ENCODE measurements around the gene KCNIP3.

Gene KCNIP3

DNA sequence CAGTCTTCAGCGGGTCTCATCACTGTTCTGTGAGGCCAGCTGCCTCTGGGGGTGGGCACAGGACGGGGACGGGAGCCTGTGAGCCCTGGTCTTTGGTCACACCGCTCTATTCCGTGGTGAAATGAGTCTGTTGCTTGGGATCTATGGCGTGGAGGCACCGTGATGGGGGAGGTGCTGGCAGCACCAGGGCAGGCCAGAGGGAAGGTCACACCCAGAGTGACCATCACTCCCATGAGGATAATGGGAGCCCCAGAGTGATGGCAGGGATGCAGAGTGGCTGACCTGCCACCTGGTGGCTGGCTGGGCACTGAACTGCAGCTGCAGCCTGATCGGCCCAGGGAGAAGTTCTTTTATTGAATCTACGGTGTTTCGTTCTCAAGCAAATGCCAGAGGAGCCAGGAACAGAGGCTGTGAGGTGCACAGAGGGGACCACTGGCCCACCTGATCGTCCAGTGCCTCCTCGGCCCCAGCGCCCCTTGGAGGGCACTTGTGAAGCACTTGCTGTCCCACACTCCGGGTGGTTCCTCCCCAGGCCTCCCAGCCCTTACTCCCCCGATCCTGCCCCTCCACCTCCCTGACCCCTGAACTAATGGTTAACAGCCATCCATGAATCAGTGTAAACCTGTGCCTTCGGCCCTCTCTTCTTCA, 17.9 kb downstream of the KCNIP3 start:
- no peak for DNase-seq

DNA sequence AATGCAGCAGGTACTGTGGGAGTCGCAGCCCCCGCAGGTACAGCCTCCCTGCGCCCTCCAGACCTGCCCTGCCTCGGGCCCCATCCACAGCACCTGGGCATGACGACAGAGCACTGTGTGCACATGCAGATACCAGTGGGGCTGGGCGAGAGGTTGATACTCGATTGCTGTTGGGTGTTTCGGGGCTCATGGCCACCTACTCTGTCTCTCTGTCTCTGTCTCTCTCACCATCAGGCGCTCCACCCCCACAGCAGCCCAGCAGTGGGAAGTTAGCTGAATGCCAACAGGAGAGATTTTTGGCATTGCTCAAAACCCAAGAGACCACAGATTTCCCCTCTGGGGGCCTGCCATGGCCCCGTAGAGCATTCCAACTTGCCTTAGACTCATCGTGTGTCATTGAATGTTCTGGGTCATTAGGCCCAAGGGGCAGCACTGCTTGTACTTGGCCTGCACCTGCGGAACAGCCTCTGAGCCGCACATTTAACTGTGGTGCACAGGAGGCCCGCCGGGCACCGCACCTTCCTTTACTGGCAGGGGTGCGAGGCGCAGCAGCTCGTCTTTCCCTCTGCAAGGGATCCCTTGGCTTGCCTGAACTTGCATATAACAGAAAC, 18.8 kb downstream of the KCNIP3 start:
- DNase-seq, result no peak

- no peak for DNase-seq
These were observed 19.4 kb downstream of the KCNIP3 start for GRCh38 chr2:95316466-95317122.

- DNase-seq, result no peak
These were observed 20.0 kb downstream of the KCNIP3 start for GRCh38 chr2:95317123-95317500.

DNA sequence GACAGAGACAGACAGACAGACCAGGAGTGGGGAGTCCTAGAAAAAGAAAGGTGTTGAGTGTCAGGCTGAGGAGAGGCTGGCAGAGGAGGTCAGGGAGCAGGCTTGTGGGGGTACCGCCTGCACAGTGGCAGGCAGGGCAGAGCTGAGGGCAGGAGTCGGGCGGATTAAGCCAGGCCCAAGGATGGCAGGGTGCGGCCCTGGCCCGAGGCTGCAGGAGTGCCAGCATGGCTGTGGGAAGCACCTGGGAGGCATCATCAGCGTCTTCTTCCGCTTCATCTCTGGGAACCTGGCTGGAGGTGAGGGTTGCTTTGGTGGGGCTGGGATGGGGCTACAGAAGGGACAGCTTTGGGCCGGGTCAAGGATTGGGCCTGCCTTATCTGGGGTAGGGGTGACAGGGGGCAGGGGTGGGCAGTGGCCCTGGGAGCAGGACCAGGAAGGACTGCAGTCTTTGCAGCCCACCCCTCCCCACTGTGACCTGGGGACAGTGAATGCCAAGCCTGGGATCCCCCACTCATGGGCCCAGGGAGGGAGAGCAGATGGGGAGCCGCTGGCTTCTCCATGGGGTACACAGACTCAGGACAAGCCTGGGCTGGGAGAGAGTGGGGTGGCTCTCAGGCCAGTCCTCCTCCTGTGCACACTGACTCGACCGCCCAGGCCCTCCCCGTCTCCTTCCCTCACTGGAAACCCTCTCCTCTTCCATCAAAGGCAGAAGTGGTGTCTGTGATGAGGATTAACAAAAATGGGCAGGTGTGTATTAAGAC, 20.7 kb downstream of the KCNIP3 start:
- DNase-seq, result no peak

- no peak for DNase-seq
These were observed 21.5 kb downstream of the KCNIP3 start for GRCh38 chr2:95318431-95319220.

DNA sequence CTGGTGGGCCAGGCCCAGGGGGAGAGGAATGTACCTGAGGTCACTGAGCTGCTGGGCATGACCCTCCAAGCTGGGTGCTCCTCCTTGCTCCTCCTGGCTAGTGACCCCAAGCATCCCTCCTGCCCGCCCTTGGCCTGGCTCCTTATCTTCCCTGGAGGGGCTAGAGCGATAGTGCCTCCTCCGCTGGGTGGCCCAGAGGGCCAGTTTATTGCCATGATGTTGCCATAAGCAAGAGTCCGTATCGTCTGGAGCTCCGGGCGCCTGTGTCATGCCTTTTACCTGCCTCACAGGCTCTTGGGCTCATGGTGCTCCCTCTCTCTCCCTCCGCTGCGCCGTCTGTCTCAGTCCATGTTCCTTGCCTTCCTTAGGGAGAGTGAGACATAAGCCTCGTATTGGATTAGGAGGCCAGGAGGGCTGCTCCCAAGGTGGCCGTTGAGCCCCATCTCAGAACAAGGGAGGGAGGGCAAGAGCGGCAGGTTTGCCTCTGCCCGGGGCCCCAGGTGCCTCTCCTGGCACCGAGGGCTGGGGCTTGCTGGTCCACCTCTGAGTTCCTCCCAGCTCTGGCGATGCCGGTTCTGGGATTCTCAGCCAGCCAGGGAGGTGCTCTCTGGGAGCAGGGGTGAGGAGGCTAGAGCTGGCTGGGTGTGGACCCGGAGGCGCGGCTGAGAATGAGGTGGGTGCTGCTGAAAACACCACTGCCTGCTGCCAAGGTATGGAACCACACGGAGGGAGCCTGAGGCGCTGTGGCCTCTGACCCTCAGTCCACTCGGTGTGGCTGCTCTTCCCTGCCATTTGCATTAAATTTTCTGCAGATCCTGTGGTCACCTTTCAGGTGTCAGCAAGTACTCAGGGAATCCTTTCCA, 22.6 kb downstream of the KCNIP3 start:
- DNase-seq, result no peak

- no peak for DNase-seq
These were observed 23.2 kb downstream of the KCNIP3 start for GRCh38 chr2:95320344-95320712.

DNA sequence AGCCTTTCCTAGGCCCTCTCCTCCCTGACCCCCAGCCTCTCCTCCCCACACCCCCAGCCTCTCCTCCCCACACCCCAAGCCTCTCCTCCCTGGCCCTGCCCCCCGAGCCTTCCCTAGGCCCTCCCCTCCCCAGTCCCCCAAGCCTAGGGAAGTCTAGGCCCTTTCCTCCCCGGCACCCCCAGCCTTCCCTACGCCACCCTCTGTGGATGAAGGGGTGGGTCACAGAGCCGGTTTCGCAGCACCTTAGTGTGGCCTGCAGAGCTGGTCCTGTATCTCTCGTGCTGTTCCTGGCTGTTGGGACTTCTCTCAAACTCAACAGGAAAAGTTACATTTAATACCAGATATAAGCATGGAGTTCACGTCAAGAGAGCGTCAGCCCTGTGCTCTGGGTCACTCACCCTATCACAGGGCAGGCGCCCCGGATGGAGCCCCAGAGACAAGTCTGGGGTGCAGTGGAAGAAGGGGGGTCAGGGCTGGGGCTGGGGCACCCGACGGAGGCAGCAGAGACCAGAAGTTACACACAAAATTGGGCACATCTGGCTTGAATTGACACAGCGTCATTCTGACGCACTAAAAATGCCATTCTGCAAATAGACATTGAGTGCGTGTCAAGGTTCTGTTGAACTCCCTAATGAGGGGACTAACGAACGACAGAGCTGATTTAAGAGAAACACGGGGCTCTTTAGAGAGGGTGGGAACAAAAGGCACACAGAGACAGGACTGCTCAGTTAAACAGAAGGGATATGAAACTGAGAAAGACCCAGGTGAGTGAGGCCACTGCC, 24.0 kb downstream of the KCNIP3 start:
- no peak for DNase-seq

DNA sequence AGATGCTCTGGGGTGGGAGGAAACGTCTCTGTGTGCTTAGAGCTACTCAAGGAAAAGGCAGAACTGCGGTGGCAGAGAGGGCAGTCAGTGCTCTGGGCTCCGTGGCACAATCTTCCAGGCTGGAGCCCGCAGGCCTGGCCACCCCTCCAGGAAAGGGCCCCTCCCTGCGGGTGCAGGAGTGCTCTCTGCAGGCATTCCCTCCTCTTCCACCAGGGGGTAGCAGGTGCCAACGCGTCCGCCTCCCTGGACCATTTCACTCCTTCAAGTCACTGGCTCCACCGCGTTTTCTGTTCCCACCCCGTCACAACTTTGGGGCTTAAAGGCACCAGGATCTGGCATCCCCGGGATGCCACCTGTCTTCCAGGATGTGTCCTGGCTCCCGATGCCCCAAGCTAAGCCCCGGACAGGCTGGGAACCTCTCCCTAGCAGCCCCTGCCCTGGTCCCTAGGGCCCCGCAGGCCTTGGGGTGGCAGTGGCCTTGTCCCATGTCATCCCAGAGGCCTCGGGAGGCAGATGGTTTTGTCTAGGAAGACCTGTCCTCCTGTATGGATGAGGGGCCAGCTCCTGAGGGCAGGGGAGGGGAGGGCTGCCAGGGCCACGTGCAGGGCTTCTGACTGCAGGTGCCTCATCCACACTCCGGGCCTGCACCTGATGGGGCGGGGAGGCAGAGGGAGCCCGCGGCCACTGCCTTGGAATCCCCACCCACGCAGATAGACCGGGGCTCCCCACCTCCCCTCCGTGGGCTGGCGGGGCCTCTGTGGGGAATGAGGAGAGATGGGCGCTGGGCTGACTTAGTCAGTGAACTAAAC, 26.4 kb downstream of the KCNIP3 start:
- peak; percentile 23 for DNase-seq

GRCh38 chr2:95325026-95325425, 27.9 kb downstream of the KCNIP3 start:
- DNase-seq, result no peak

DNA sequence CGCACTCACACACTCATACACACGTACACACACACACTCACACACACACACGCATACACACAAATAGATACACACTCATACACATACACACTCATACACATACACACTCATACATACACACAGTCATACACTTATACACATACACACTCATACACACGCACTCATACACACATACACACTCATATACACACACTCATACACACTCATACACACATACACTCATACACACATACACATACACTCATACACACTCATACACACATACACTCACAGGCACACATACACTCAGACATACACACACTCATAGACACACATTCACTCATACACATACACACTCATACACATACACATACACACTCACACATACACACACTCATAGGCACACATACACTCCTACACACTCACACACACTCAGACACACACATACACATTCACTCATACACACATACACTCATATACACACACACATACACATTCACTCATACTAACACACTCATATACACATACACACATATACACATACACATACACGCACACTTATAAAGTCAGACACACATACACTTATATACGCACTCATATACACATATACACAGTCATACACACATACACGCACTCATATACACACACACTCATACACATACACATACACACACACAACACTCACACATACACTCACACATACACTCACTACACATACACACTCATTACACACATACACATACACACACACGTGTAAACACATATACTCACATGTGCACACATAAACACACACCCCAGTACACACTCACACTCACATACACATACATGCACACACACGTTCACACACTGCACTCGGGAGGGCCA, 28.7 kb downstream of the KCNIP3 start:
- DNase-seq, result no peak

- no peak for DNase-seq
These were observed 29.4 kb downstream of the KCNIP3 start for GRCh38 chr2:95326433-95327140.

DNA sequence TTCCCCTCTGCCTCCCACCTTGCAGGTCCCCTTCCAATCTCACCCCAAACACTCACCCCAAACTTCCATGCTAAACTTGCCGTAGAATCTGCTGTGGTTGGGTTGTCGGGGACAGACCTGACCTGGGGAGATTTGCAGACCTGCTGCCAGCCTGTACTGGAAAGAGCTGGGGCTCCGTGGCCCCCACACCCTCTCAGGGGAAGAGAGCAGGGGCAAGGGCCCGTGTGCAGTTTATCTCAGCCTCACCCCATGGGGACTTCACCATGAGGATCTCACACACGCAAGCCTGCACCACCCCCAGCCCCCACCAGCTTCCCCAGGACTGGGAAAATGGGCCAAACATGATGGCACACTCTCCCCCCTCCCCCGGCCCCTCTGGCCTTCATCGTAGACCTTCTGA, 30.7 kb downstream of the KCNIP3 start:
- DNase-seq, result no peak

DNA sequence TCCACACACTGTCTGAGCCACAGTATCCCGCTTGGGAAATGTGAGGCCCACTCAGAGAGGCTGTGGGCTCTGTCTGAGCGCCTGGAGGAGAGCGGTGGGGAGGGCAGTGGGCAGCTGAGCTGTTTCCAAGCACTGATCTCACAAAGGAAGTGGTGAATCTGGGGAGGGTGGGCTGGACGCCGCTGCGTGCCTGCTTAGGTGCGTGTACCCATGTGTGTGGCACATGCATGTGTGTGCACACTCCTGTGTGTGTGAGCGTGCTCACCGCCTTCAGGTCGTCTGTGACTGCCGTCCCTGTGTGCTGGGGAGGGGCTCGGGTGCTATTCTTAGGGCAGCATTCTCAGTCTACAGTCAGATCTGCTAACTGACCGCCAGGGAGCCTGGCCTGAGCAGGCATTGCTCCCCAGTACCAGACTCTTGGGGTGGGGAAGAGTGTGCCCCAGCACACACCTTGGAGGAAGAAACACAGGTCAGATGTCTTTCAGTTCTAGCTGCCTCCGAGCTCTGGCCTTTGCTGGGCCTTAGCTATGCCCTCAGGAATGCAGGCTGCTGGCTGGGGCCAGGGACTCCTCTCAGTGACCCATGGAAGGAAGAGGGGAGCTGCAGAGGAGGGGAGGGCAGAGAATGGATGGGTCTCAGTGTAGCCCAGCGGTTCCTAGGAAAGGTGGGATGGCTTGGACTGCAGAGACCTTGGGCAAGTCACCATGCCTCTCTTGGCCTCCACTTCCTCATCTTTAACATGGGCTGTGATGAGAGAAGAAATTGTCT, 31.4 kb downstream of the KCNIP3 start:
- no peak for DNase-seq

GRCh38 chr2:95329401-95329800, 32.3 kb downstream of the KCNIP3 start:
- no peak for DNase-seq

GRCh38 chr2:95329891-95330793, 33.0 kb downstream of the KCNIP3 start:
- DNase-seq, result peak; percentile 2

Data from DMS79 treated with DMSO at 0.1 percent for 48 hours (cell line).